Hematopoietic multipotent progenitor cell treated with erythropoietin and hydrocortisone succinate and interleukin-3 and kit ligand, for 17 days (in vitro differentiated cells): ENCODE measurements around the gene SOHLH2.

ENCODE experiments used
- DNase-seq: peaks from one replicate; pipeline ENCODE4 v3.0.0-alpha.2; 2015; ENCODE audit warnings: low spot score

The SOHLH2 gene

GRCh38 chr13:36183901-36184300 lies 30.5 kb downstream of the SOHLH2 start:
- DNase-seq, result no peak

- DNase-seq, result no peak
Observed at GRCh38 chr13:36175621-36176020, 38.7 kb downstream of the SOHLH2 start.

- DNase-seq, result no peak
Observed at GRCh38 chr13:36174923-36175322, 39.4 kb downstream of the SOHLH2 start.

- DNase-seq, result no peak
Observed at GRCh38 chr13:36173571-36174322, 40.6 kb downstream of the SOHLH2 start.

- no peak for DNase-seq
Observed at GRCh38 chr13:36166046-36166445, 48.3 kb downstream of the SOHLH2 start.

GRCh38 chr13:36163809-36164308 lies 50.5 kb downstream of the SOHLH2 start:
- no peak for DNase-seq

- no peak for DNase-seq
Observed at GRCh38 chr13:36163286-36163685, 51.1 kb downstream of the SOHLH2 start.

- no peak for DNase-seq
Observed at GRCh38 chr13:36160297-36160696, 54.1 kb downstream of the SOHLH2 start.

GRCh38 chr13:36158611-36159010 lies 55.7 kb downstream of the SOHLH2 start:
- DNase-seq, result no peak

GRCh38 chr13:36157480-36157879 lies 56.9 kb downstream of the SOHLH2 start:
- DNase-seq, result no peak

- DNase-seq, result no peak
Observed at GRCh38 chr13:36154567-36155291, 59.6 kb downstream of the SOHLH2 start.

GRCh38 chr13:36151591-36151990 lies 62.8 kb downstream of the SOHLH2 start:
- DNase-seq, result no peak

GRCh38 chr13:36148446-36148845 lies 65.9 kb downstream of the SOHLH2 start:
- DNase-seq, result no peak

- no peak for DNase-seq
Observed at GRCh38 chr13:36147330-36147729, 67.0 kb downstream of the SOHLH2 start.

- DNase-seq, result no peak
Observed at GRCh38 chr13:36146511-36147269, 67.7 kb downstream of the SOHLH2 start.

GRCh38 chr13:36143738-36144137 lies 70.6 kb downstream of the SOHLH2 start:
- DNase-seq, result no peak

GRCh38 chr13:36142735-36143134 lies 71.6 kb downstream of the SOHLH2 start:
- no peak for DNase-seq

GRCh38 chr13:36135876-36136275 lies 78.5 kb downstream of the SOHLH2 start:
- no peak for DNase-seq

- DNase-seq, result no peak
Observed at GRCh38 chr13:36134632-36135031, 79.7 kb downstream of the SOHLH2 start.

- no peak for DNase-seq
Observed at GRCh38 chr13:36133950-36134626, 80.3 kb downstream of the SOHLH2 start.

- DNase-seq, result no peak
Observed at GRCh38 chr13:36132376-36132775, 82.0 kb downstream of the SOHLH2 start.

- DNase-seq, result no peak
Observed at GRCh38 chr13:36131931-36132297, 82.4 kb downstream of the SOHLH2 start.
